HG02571 (cell line): ENCODE data around the gene S1PR3.

Experiments used
- ATAC-seq: cut with Tn5 transposase; IDR thresholded peaks from one replicate; pipeline ENCODE4 v1.9.1; 2021; ENCODE audit warnings: mild to moderate bottlenecking, moderate library complexity; ENCODE audit not compliant: unreplicated experiment

The S1PR3 gene

DNA sequence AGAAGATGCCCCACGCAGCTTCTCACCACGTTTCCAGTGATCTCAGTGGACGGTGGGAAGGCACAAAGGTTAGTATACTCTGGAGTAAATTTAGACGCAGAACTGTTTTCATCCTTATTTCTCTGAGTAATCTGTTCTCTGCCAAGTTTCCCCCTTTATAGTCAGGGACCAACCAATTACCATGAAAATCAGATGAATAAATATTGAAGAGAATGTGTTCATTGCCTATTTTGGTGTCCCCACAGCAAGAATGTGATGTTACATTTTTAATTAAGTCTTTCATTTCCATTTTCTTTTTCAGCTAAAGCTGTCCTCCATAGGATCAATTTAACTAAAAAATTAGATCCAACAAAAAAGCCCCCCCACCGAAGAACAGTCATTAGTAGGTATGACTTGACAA is 41.4 kb downstream of the S1PR3 start:
- ATAC-seq = no peak

DNA sequence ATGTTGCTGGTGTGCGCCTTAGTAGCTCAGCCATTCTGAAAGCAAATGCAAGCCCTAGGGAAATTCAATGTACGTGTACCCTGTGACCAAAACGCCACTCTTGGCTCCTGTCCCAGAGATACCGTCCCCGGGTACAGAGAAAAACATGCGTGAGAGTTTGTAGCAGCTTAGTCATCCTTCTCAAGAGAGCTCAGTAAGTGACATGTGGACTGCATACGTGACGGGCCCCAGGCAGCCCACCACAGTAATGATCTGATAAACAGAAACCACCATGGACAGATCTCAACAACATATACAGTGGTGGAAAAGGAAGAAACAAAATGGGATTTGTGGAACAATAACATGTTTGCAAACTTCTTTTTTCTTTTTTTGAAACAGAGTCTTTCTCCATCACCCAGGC is 45.1 kb downstream of the S1PR3 start:
- ATAC-seq = no peak

DNA sequence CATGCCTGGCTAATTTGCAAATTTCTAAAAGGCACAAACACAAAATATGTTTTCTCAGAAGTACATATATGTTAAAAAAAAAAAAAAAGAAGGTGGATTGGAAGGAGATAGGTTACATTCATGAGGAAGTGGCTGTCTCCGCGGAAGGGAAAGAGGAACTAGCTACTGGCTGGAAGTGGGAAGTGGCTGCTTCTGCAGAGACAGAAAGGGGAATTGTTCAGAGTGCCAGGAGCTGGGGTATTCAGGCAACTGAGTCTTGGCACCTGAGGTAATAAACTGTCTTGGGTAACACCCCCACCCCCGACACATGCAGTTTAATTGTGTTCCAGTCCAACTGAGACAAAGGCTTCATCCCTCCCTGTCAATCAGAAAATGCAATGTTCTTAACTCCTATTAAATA is 45.6 kb downstream of the S1PR3 start:
- ATAC-seq = no peak

DNA sequence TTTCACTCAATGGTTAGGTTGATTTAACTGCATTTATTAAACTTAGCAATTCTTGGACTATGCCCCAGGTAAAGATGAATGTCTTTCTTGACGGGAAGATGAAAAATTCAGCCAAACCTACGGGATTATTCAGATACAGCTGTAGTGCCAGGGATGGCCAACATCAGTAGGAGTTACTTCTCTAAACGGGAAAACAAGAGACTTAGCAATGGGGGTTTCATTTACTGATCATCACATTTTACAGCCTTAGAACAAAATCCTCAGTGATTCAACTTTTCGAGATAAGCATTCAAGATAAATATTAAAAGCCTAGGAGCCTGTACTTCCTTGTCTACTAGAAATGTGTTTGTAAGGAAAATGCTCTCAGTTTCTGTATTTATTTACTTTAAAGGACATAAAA is 46.1 kb downstream of the S1PR3 start:
- ATAC-seq = no peak

DNA sequence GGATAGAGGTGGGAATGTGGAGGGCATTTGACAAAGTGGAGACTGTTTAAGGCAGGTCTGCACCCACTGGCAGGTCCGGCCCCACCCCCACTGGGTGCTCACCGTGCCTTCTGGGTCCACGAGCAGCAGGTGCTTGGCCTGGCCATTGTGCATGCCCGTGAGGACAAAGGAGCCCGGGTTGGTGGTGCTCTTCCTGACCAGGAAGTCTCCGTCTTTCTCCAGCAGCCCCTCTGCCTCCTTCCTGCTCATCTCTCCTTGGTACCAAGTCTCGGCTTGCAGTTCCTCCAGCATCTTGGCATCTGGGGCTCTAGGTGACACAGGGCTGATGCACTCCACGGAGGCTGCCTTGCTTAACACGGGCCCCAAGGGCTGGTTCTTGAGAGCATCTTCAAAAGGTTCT is 46.6 kb downstream of the S1PR3 start:
- no peak for ATAC-seq

DNA sequence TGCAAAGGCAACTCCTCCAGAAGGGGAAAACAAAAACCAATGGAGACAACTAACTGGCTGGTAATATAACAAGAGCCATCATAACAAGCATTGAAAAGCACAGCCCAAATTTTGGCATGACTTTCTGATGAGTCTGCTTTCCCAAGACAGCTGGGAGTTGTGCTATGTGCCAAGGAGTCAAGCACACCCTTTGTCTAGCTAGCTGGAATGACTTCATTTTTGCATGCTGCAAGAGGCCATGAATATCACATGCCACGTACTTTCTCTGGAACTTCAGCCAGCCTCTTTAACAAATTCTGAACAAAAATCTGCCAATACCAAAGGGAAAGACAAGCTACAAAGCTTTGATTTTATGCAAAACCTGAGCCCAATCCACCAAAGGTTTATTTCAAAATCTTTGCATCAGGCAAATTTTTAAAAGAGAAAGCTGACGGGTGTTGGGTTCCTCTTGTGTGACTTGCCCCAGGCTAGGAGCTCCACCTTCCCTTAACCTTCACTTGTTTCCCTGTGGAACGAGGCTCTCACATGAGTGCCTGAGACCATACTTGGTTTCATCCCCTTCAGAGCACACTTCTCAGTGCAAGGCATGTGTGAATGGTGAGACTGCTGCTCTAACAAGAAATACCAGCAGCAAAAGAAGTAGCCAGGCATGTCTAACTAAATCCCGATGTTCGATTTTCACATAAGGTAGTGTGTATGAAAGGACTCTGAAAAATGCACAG is 47.3 kb downstream of the S1PR3 start:
- ATAC-seq = no peak

DNA sequence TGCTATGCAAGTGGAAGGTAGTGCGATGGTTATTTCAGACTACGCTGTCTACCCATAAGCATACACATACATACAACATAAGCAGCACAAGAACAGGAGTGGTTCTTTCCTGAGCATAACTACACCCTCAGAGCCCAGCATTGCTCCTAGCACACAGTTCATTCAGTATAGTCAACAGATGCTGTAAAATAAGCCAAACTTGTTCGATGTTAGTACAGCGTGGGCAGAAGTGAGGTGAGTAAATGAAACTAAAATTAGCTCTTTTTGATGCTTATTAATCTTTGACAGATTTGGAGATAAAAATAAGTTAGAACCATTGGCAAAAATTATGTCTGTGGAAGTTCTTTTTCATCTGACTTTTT is 47.8 kb downstream of the S1PR3 start:
- no peak for ATAC-seq

DNA sequence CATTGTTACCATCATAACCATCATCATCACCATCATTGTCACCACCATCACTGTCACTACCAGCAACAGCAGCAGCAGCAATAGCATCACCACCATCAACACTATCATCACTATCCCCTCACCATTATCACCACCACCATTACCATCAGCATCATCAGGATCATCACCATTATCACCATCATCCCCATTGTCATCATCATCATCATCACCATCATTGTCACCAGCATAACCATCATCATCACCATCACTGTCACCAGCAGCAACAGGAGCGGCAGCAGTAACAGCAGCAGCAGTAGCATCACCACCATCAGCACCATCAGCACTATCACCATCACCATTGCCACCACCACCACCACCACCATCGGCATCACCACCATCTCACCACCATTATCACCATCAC is 48.4 kb downstream of the S1PR3 start:
- ATAC-seq = no peak

DNA sequence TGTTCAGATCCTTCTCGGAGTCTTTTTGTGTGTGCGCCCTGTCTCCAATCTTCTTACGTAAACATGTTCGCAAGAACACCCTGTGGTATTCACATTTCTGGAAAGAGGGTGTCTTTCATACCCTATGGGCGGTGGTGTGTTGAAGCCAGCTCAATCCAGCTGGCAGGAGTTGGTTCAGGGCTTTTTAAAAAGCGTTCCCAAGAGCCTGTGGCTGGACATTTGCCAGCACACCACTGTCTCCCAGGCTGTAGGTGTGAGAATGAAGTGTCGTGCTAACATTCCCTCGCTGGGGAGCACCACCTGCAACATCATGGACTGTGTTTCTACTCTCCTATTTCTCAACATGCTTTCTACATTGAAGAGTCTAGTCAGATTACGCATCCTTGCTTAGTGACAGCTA is 51.7 kb downstream of the S1PR3 start:
- no peak for ATAC-seq

DNA sequence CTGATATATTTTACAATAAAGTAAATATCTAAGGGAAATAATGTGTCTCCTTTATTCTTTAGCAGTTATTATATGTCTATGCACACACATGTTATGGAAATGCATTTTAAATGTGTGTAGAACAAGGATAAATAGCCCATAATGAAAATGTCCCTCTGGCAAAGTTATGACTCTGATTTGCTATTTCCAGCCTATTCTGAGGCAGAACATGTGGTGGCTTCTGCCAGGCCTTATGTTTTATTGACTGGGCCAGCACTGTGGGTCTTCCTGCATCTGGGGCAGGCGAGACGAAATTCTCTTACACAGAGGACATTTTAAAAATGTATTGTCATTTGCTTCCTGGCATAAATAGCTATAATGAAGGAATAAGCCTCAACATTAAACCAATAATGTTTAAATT is 52.8 kb downstream of the S1PR3 start:
- ATAC-seq = no peak

DNA sequence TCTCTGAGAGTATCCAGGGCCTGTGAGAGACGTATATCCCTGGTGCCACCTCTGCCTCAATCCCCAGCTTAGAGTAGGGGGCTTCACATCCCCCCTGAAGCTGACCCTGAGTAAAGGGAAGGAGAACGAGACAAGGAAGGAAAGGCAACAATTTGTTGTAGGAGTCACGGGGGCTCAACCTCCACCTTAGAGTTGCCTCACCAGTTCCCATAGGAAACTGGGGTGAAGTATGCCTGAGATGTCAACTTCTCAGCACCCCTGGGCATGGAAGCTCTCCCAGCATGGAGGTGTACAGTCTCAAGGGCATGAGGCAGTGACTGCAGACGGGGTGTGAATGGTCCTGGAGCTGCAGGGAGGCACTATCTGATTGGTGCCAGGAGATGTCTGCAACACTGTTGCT is 53.6 kb downstream of the S1PR3 start:
- ATAC-seq = no peak

DNA sequence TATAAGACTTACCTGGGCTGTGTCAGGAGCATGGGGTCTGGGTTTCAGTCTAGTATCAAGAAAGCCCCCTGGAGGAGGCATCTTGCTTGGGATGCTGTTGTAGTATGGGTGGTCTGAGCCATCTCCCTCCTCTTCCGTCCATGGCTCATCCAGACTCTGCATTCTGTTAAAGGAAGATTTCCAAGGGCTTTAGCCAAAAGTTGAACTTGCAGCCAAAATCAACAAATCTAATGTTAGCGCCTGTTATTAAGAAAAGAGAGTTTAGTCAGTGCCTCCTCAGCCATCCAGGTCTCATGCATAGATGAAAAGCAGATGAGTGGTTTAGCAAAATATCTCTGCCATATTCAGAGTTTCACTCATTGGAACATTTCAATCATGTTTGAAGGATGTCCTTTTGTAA is 55.6 kb downstream of the S1PR3 start:
- ATAC-seq = no peak

DNA sequence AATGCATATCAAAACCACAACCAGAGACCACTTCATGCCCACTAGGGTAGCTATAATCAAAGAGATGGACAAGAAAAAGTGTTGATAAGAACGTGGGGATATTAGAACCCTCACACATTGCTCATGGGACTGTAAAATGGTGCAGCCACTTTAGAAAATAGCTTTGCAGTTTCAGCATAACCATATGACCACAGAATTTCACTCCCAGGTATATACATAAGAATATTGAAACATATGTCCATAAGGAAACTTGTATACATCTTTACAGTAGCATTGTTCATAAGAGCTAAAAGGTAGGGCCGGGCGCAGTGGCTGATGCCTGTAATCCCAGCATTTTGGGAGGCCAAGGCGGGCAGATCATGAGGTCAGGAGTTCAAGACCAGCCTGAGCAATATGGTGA is 56.4 kb downstream of the S1PR3 start:
- no peak for ATAC-seq

DNA sequence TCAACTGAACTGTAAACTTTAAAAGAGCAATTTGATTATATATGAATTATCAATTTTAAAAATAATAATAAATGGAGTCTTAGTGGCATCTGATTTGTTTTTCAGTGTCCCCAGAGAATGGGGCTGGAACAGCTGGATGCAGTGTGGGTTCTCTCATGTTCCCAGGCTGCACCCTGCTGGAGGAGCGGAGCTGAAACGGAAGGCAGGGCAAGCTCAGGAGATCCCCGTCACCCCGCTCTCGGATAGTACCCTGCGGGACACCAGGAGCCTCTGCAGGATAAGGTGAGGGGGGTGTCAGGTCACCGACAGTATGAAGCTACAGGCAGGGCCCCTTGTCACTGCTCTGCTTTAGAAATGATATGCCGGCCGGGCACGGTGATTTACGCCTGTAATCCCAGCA is 57.3 kb downstream of the S1PR3 start:
- no peak for ATAC-seq

DNA sequence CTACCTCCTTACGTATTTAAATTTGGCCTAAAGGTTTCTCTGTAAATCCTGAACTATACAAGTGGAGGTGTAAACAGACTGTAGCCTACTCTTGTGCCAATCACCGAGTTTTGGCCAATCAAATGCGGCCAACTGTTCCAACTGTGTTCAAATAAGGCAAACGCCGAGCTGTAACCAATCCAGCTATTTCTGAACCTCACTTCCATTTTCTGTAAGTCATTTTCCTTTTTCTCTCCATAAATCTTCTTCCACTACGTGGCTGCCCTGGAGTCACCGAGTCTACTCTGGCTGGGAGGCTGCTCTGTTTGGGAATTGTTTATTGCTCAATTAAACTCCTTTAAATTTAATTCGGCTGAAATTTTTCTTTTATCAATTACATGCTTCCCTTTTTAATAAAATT is 58.4 kb downstream of the S1PR3 start:
- ATAC-seq = no peak

DNA sequence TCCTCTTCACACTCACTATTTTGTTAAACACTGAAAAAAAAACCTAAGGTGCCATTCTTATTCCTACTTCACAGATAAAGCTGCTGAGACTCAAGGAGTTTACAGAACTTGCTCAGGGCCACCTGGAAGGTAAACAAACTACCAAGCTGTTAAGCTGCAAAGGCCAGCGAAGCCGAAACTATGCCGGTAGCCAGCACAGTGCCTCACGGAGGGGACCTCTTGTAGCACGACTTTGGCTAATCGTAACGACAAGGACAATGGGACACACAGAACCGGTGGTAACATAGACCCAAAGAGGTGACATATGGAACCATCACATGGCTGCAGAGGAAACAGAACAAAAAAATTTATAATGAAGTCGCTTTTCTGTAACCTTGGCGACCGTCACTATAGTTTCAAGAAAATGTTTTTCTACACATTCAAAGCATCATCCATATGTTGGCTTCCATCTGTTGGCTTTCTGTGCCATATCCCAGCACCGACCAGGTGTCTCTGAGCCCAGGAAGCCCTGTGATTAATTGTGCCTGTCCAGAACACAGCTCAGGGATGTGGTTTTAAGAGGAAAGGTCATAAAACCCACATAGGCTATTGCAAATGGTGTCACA is 60.3 kb downstream of the S1PR3 start:
- no peak for ATAC-seq

DNA sequence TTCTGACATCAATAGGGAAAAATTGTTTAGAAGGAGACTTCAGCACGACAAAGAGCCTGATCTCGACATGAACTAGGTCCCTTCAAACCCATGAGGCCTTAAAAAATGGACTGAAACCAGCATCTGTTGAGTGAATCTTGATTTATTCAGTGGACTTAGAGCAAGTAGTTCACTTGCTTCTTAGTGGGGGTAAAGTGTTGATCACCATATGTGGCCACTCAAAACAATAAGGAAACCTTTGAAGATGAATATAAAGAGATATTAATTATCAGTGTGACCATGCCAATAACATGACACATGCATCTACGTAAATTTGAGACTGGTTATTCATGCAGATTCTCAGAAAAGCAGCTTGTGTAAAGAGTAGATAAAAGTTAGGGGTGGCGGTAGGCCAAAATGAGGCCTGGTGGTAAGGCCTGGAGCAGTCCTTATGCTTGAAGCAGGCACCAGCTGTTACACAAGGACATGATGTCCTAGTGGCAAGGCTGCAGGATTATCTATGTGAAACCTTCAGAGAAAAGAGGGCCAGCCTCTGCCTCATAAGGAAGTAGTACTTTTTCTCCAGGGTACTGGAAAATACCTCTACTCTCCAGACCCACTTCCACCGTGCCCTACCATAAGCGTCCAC is 61.3 kb downstream of the S1PR3 start:
- ATAC-seq = no peak

DNA sequence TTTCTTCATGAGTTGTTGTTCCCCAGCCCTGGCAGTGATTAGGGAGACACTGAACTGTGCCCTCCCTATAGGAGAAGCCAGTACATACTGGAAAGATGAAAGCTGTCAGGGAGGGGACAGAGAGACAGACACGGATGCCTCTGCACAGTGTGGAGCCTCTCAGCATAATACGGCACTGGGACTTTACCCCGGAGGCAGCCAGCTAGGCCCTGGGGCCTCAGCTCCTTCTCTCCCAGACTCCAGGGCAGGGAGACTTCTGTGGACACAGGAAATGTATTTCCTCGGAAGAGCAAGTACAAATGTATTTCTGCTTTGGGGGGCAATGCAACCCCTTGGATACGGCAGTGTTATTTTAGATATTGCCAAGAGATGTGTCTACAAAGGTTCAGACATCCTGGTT is 62.0 kb downstream of the S1PR3 start:
- ATAC-seq = no peak
